ENCODE results near the gene EXOSC10. TPM values are rescaled to one million over a fixed set of nuclear protein-coding genes. Genes with fewer than 3 reads are reported as not detected.
A peak's percentile ranks its signal among the peaks of the same experiment; 100 is the strongest.

Gene EXOSC10
- total and polyA plus RNA-seq, 10 donors, result 27.5 to 66.3 (median 55.4) TPM

GRCh38 chr1:11059155-11059967 lies 40.3 kb downstream of the EXOSC10 start:
- intact Hi-C loops (cut with DNase I; ENCODE audit: low total_unique reads), result no loop called here
- WGBS, 5 donors, result 0 to 4% (median 2%) methylated on average over 28 to 72 of the region's 72 CpGs
- H3K27ac ChIP-seq, result peak overlapping the region in 5 of 8 donors; percentile 33 to 89 (median 70)
- TF ChIP-seq POLR2AphosphoS5 (IDR thresholded peaks at IDR 0.05) (no peak), POLR2A (IDR thresholded peaks at IDR 0.05) (no peak), CTCF (IDR thresholded peaks at IDR 0.05 in 8 of 11, conservative IDR thresholded peaks at IDR 0.05 in 3 of 11) (no peak)
- H3K4me1 ChIP-seq, result peaks cover 14 to 49% (median 30%) of the 10 kb centered on the region in 6 donors
- DNase-seq, result no peak
- no peaks in the 10 kb centered on the region for H3K27me3 ChIP-seq (replicated peaks in 1 of 7)
- no peaks in the 10 kb centered on the region for H3K9me3 ChIP-seq
- H3K36me3 ChIP-seq, result peaks cover 0 to 53% (median 29%) of the 10 kb centered on the region in 6 donors
- H3K4me3 ChIP-seq, result peak overlapping the region; percentile 73 to 99 (median 94)

- Histone ChIP-seq H3K4me1 (peaks cover 14 to 49% (median 30%) of the 10 kb centered on the region in 6 donors), H3K9me3 (no peaks in the 10 kb centered on the region), H3K4me3 (peak overlapping the region; percentile 73 to 99 (median 94)), H3K27ac (peak overlapping the region in 2 of 8 donors; percentile 69 to 70), H3K27me3 (replicated peaks in 1 of 7) (no peaks in the 10 kb centered on the region), H3K36me3 (peaks cover 0 to 53% (median 30%) of the 10 kb centered on the region in 6 donors)
- no peak for TF ChIP-seq CTCF (IDR thresholded peaks at IDR 0.05 in 8 of 11, conservative IDR thresholded peaks at IDR 0.05 in 3 of 11)
- TF ChIP-seq POLR2A (IDR thresholded peaks at IDR 0.05), result no peak
- TF ChIP-seq POLR2AphosphoS5 (IDR thresholded peaks at IDR 0.05), result peak in 1 of 3 donors; percentile 23
- 55 to 67% (median 64%) methylated on average over 19 to 28 of the region's 28 CpGs for WGBS, 5 donors
- intact Hi-C loops (cut with DNase I; ENCODE audit: low total_unique reads), result no loop called here
- no peak for DNase-seq
These were observed 41.0 kb downstream of the EXOSC10 start for GRCh38 chr1:11058595-11059154.

- no peak for TF ChIP-seq POLR2AphosphoS5 (IDR thresholded peaks at IDR 0.05)
- TF ChIP-seq CTCF (IDR thresholded peaks at IDR 0.05 in 8 of 11, conservative IDR thresholded peaks at IDR 0.05 in 3 of 11), result no peak
- TF ChIP-seq POLR2A (IDR thresholded peaks at IDR 0.05), result no peak
- DNase-seq, result no peak
- Histone ChIP-seq H3K9me3 (no peaks in the 10 kb centered on the region), H3K27ac (no peak overlapping the region), H3K27me3 (replicated peaks in 1 of 7) (no peaks in the 10 kb centered on the region), H3K4me3 (no peak overlapping the region), H3K36me3 (peaks cover 0 to 48% (median 30%) of the 10 kb centered on the region in 6 donors), H3K4me1 (peaks cover 14 to 50% (median 30%) of the 10 kb centered on the region in 6 donors)
- intact Hi-C loops (cut with DNase I; ENCODE audit: low total_unique reads), result no loop called here
- WGBS, 5 donors, result 93 to 97% (median 96%) methylated on average over 14 of the region's 14 CpGs
These were observed 41.6 kb downstream of the EXOSC10 start for GRCh38 chr1:11058026-11058425.

- WGBS, 5 donors, result 88 to 93% (median 91%) methylated on average over 8 of the region's 8 CpGs
- Histone ChIP-seq H3K27me3 (replicated peaks in 1 of 7) (no peaks in the 10 kb centered on the region), H3K9me3 (no peaks in the 10 kb centered on the region), H3K36me3 (peaks cover 0 to 48% (median 30%) of the 10 kb centered on the region in 6 donors), H3K4me1 (peaks cover 14 to 51% (median 31%) of the 10 kb centered on the region in 6 donors), H3K27ac (no peak overlapping the region), H3K4me3 (no peak overlapping the region)
- DNase-seq, result no peak
- intact Hi-C loops (cut with DNase I; ENCODE audit: low total_unique reads), result no loop called here
- TF ChIP-seq CTCF (IDR thresholded peaks at IDR 0.05 in 8 of 11, conservative IDR thresholded peaks at IDR 0.05 in 3 of 11) (no peak), POLR2A (IDR thresholded peaks at IDR 0.05) (no peak), POLR2AphosphoS5 (IDR thresholded peaks at IDR 0.05) (no peak)
These were observed 42.2 kb downstream of the EXOSC10 start for GRCh38 chr1:11057477-11057876.

All from spleen (tissue), 11 donors.